GM10266 (cell line): ENCODE data around the gene MAP2K2.

Source experiments
- DNase-seq: peaks from one replicate; pipeline ENCODE4 v3.0.0; 2012; ENCODE audit errors: extremely low spot score
- TF ChIP-seq, protein P1 (sequence below): IDR thresholded peaks from 2 replicates; pipeline ENCODE4 v1.5.1; 2012; ENCODE audit warnings: mild to moderate bottlenecking, low read depth; ENCODE audit not compliant: control insufficient read depth, insufficient read depth; ENCODE audit errors: missing control alignments

The MAP2K2 gene

DNA sequence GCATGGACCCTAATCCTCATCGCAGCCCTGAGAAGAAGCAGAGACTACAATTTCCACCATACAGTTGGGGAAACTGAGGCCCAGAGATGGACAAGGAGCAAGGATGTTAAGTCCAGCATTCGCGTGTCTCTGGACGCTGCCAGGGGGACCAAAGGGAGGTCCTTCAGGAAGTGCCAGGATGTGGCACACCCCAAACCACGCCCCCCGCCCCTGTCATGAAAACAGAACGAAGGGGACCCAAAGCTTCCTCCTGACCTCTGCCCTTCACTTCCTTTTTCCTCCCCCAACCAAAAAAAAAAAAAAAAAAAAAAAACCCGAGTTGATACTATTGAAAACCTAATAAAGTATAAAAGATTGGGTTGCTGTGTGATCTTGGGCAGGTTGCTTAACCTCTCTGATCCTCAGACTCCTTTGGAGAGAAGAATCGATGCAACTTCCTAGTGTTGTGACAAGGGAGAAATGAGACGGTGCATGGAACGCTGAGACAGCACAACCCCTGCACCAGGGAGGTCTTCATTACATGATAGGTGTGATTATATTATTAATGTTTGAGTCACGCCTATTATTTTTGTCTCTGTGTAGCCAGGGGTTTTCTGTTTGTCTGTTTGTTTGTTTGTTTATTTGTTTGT lies 54.5 kb downstream of the MAP2K2 start:
- no peak for DNase-seq
- TF ChIP-seq, protein P1, sequence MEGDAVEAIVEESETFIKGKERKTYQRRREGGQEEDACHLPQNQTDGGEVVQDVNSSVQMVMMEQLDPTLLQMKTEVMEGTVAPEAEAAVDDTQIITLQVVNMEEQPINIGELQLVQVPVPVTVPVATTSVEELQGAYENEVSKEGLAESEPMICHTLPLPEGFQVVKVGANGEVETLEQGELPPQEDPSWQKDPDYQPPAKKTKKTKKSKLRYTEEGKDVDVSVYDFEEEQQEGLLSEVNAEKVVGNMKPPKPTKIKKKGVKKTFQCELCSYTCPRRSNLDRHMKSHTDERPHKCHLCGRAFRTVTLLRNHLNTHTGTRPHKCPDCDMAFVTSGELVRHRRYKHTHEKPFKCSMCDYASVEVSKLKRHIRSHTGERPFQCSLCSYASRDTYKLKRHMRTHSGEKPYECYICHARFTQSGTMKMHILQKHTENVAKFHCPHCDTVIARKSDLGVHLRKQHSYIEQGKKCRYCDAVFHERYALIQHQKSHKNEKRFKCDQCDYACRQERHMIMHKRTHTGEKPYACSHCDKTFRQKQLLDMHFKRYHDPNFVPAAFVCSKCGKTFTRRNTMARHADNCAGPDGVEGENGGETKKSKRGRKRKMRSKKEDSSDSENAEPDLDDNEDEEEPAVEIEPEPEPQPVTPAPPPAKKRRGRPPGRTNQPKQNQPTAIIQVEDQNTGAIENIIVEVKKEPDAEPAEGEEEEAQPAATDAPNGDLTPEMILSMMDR = no peak

DNA sequence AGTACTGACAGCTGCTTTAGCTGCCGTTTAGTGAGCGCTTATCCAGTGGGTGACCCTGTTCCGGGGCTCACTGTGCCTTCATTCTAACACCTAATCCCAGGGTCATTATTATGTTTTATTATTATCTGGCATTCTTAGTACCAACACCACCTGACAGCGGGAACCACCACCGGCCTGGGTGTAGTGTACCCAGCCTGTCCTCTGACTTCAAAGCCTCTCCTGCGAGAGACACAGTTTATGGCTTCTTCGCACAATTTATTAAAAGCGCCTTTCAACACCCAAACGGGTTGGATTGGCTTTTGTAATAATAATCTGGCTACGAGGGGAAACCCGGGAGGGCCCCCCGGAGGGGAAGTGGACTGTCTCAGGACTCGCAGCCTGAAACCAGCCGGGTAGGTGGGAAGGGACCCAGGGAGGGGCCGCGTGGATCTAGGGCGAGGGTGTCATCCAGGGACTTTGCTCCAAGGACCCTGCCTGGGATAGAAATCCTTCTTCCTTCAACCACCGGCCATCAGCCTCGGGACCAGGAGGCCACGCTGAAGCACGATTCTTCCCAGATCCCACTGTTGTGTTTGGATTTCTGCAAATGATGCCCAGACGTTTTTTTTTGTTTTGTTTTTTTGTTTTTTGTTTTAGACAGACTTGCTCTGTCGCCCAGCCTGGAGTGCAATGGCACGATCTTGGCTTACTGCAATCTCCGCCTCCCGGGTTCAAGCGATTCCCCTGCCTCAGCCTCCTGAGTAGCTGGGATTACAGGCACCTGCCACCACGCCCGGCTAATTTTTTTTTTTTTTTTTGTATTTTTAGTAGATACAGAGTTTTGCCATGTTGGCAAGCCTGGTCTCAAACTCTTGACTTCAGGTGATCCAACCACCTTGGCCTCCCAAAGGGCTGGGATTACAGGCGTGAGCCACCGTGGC lies 55.6 kb downstream of the MAP2K2 start:
- TF ChIP-seq, protein P1 = no peak
- no peak for DNase-seq

DNA sequence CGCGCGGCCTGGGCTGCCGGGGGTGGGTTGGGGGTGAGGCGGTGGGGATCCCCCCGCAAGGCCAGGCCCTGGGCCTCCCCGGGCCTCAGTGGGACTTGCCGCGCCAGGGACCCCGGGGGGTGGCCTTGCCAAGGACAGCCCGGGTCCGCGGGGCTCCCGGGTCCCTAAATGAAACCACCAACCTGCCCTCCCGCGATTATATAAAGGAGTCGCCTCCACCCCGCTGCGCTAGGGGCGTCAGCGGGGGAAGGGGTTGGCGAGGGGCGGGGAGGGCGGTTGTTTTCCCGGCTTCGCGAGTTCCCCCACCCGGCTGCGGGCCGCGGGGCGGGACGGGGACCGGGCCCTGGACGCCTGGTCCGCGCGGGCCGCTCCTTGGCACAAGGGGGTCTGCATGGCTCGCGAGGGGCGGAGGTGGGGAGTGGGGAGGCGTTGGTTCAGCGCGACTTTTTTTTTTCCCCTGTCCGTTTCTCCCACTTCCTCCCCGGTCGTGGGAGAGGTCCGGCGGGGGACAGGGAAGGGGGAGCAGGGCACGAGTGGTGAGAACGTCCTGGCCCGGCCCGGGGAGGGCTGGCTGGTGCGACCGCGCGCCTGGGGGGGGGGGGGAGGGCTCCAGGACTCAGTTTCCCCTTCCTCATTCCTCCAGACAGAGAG lies 56.4 kb downstream of the MAP2K2 start:
- TF ChIP-seq, protein P1 = no peak
- no peak for DNase-seq

DNA sequence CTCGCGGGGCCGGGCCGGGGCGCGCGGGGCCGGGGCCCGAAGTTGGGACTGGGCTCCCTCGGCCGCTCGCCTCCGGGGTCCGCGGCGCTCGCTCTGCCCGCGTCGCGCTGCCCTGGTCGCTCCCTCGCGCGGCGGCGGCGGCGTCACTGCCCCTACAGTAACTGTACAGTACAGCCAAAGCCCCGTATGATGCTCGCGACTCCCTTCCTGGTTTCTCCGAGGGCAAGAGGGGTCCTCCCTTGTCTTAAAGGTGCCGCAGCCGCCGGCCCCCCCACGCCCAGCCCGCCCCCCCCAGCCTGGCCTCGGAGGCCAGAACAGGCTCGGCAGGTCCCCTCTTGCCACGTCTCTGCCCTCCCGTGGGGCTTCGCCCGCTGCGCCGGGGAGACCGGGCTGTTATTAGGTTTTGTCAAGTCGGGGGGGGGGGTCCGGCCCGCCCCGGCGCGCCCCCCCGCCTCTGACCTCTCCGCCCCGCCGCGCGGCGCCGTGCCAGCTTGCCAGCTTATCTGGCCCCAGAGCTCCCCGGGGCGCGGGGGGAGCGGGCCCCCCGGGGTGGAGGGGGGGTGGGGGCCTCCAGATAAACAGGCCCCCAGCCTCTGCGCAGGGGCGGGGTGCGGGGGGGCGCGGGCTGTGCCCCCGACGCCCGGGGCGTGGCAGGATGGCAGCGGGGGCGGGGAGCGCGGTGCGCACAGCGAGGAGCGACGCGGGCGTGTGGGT lies 57.1 kb downstream of the MAP2K2 start, which contains the start of gene ZBTB7A:
TSS of gene ZBTB7A (minus strand) at position 218 of the 714 bp plus-strand sequence. CDS start 11,667 bp downstream, outside the sequence.
- peak; percentile 86 for DNase-seq
- TF ChIP-seq, protein P1 = no peak

DNA sequence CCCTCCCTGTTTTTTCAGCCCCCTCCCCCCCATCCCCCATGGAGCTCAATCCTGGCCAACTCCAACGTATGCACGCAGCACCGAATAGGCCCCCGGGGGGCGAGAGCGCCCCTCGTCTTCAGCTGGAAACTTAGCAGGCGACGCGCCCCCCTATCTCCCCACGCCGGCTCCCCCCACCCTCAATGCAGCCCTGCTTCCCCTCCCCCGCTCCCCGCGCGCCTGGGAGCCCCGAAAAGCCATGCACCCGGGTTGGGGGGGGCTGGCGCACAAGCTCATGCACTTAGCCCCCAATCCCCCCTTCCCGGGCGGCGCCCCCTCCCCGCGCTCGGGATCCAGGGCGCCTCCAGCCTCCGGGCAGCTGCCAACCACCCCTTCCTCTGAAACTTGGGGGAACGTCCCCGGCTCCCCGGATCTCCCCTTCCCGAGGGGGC lies 57.7 kb downstream of the MAP2K2 start:
- TF ChIP-seq, protein P1 = no peak
- DNase-seq = no peak

DNA sequence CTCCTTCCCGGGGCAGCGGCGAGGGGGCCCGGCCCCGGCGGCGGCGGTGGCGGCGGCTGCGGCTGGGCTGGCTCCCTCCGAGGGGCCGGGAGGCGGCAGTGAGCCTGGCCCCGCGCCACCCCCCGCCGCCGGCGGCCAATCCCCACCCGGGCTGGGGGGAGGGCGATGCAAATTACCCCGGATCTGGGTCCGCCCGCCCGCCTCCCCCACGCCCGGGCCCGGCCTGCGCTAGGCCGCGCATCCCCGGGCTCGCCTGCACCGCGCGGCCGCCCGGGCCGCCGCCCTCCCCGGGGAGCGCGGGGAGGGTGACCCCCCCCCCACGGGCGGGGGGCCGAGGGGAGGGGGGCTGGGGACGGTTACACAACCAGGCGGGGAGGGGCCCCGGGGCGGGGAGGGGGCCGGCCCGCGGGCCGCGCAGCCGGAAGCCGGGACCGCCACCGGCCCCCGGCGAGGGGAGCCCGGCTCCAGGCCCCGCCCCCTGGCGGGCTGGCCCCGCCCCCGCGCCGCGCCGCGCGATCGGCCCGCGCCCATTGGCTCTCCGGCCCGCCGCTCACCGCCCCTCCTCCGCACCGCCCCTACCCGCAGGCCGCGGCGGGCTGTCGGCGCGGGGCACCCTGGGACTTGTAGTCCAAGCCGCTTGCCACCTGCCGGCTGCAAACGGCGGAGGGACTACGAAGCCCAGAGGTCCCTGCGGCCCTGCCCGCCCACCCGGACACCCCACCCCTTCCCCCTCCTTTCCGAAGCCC lies 58.3 kb downstream of the MAP2K2 start:
- peak; percentile 100 for DNase-seq
- TF ChIP-seq, protein P1 = no peak
